KMS-11 (cell line): ENCODE data around the gene TSPAN6.
A peak's percentile ranks its signal among the peaks of the same experiment; 100 is the strongest.

ENCODE experiments used
- H2AFZ ChIP-seq: fragments of 200-600 bp; sonication (generic); 2 replicates; pipeline ENCODE4 v1.6.1; 2016; ENCODE audit warnings: antibody characterized with exemption, mixed run types, low read depth
- H3K27ac ChIP-seq: fragments of 200-600 bp; sonication (generic); 2 replicates; pipeline ENCODE4 v1.6.1; 2016; ENCODE audit warnings: mild to moderate bottlenecking, mixed run types
- H3K27me3 ChIP-seq: fragments of 200-600 bp; sonication (generic); 2 replicates; pipeline ENCODE4 v1.6.1; 2017; ENCODE audit warnings: mild to moderate bottlenecking, low read depth, mixed run types, moderate library complexity; ENCODE audit not compliant: insufficient read depth
- H3K36me3 ChIP-seq: fragments of 200-600 bp; sonication (generic); 2 replicates; pipeline ENCODE4 v1.6.1; 2017; ENCODE audit warnings: mild to moderate bottlenecking, mixed run types; ENCODE audit not compliant: insufficient read depth
- H3K4me1 ChIP-seq: fragments of 200-600 bp; sonication (generic); 2 replicates; pipeline ENCODE4 v1.6.1; 2016; ENCODE audit warnings: mild to moderate bottlenecking, low read depth, mixed run types; ENCODE audit not compliant: poor library complexity, severe bottlenecking
- H3K4me2 ChIP-seq: fragments of 200-600 bp; sonication (generic); 2 replicates; pipeline ENCODE4 v1.7.0; 2016; ENCODE audit warnings: mild to moderate bottlenecking, mixed run types
- H3K4me3 ChIP-seq: fragments of 200-600 bp; sonication (generic); IDR thresholded peaks from 2 replicates; pipeline ENCODE4 v1.6.1; 2017; ENCODE audit warnings: low read depth, low read length, mixed read lengths; ENCODE audit not compliant: insufficient read depth
- H3K79me2 ChIP-seq: fragments of 200-600 bp; sonication (generic); 2 replicates; pipeline ENCODE4 v1.6.1; 2016; ENCODE audit warnings: low read depth, mixed run types; ENCODE audit not compliant: insufficient read depth
- H3K9ac ChIP-seq: fragments of 200-600 bp; sonication (generic); 2 replicates; pipeline ENCODE4 v1.6.1; 2016; ENCODE audit warnings: mild to moderate bottlenecking, mixed run types
- H4K20me1 ChIP-seq: fragments of 200-600 bp; sonication (generic); 2 replicates; pipeline ENCODE4 v1.6.1; 2016; ENCODE audit warnings: mild to moderate bottlenecking, mixed run types; ENCODE audit not compliant: insufficient read depth
- CTCF ChIP-seq: fragments of 200-600 bp; sonication (generic); conservative IDR thresholded peaks from 2 replicates; pipeline ENCODE4 v1.6.1; 2017; ENCODE audit warnings: low read depth, mild to moderate bottlenecking, antibody characterized with exemption, low read length, moderate library complexity, mixed read lengths

TSPAN6 gene

GRCh38 chrX:100643212-100643611 is 6.6 kb upstream of the TSPAN6 start:
- Histone ChIP-seq H3K27ac (no peak overlapping the region), H2AFZ (no peak overlapping the region), H3K79me2 (no peaks in the 10 kb centered on the region), H3K4me2 (no peak overlapping the region), H3K4me1 (no peaks in the 10 kb centered on the region), H3K27me3 (no peaks in the 10 kb centered on the region), H3K4me3 (no peak overlapping the region), H4K20me1 (no peaks in the 10 kb centered on the region), H3K9ac (no peak overlapping the region), H3K36me3 (no peaks in the 10 kb centered on the region)
- no peak for TF ChIP-seq CTCF

GRCh38 chrX:100642290-100642689 is 5.7 kb upstream of the TSPAN6 start:
- Histone ChIP-seq H3K79me2 (no peaks in the 10 kb centered on the region), H2AFZ (no peak overlapping the region)

DNA sequence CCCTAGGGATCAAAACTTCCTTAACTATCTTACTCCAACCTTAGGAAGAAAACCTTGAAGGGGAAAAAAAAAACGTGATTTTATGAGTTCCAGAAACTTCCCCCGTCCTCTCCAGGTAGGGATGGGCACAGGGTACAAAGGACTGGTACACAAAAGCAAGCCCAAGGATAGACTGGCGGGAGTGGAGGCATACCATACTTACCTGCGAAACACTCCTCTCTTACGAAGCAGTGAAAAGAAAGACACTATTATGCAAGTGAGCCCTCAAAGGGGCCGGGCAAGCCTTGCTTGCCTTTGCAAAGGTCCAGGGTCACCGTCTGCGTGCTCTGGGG is 651 bp downstream of the TSPAN6 start:
- Histone ChIP-seq H3K27ac (no peak overlapping the region), H3K27me3 (no peaks in the 10 kb centered on the region), H3K79me2 (no peaks in the 10 kb centered on the region), H3K9ac (no peak overlapping the region), H3K36me3 (no peaks in the 10 kb centered on the region), H3K4me3 (no peak overlapping the region), H4K20me1 (no peaks in the 10 kb centered on the region), H2AFZ (no peak overlapping the region), H3K4me2 (no peak overlapping the region), H3K4me1 (no peaks in the 10 kb centered on the region)
- no peak for TF ChIP-seq CTCF

More at GRCh38 chrX:100642290-100642689, 5.7 kb upstream of the TSPAN6 start:
- Histone ChIP-seq H3K4me3 (no peak overlapping the region), H3K9ac (no peak overlapping the region), H3K27ac (no peak overlapping the region), H3K27me3 (no peaks in the 10 kb centered on the region), H3K4me2 (no peak overlapping the region), H4K20me1 (no peaks in the 10 kb centered on the region), H3K4me1 (no peaks in the 10 kb centered on the region), H3K36me3 (no peaks in the 10 kb centered on the region)
- TF ChIP-seq CTCF: no peak

- no peaks in the 10 kb centered on the region for H3K79me2 ChIP-seq
- H3K36me3 ChIP-seq: no peaks in the 10 kb centered on the region
- no peaks in the 10 kb centered on the region for H4K20me1 ChIP-seq
- H2AFZ ChIP-seq: no peak overlapping the region
- TF ChIP-seq CTCF: no peak
- no peak overlapping the region for H3K27ac ChIP-seq
- no peak overlapping the region for H3K4me2 ChIP-seq
- no peak overlapping the region for H3K9ac ChIP-seq
- H3K4me1 ChIP-seq: no peaks in the 10 kb centered on the region
- no peaks in the 10 kb centered on the region for H3K27me3 ChIP-seq
- no peak overlapping the region for H3K4me3 ChIP-seq
Measured at GRCh38 chrX:100635040-100635439, 1.6 kb downstream of the TSPAN6 start.

- Histone ChIP-seq H4K20me1 (no peaks in the 10 kb centered on the region), H3K27ac (no peak overlapping the region), H3K9ac (no peak overlapping the region), H3K27me3 (no peaks in the 10 kb centered on the region), H3K4me2 (peak overlapping the region; percentile 59), H3K36me3 (no peaks in the 10 kb centered on the region), H3K79me2 (no peaks in the 10 kb centered on the region), H2AFZ (no peak overlapping the region), H3K4me3 (no peak overlapping the region), H3K4me1 (peaks cover 13% of the 10 kb centered on the region)
- TF ChIP-seq CTCF: no peak
Measured at GRCh38 chrX:100625985-100626491, 10.6 kb downstream of the TSPAN6 start.
